ENCODE data around the gene IGSF9. TPM values are rescaled to one million over a fixed set of nuclear protein-coding genes. Genes with fewer than 3 reads are reported as not detected.

The IGSF9 gene
- polyA plus RNA-seq, 1 donor from 2014 or later = 11.8 TPM

GRCh38 chr1:159936273-159936904, 9.0 kb downstream of the IGSF9 start:
- Histone ChIP-seq H3K27ac (ENCODE audit: low read length) (no peak overlapping the region), H3K9ac (ENCODE audit: low read length) (no peak overlapping the region), H3K4me3 (ENCODE audit: low read length) (no peak overlapping the region), H4K20me1 (ENCODE audit: insufficient read depth) (no peaks in the 10 kb centered on the region), H3K36me3 (ENCODE audit: insufficient read depth, low read length) (no peaks in the 10 kb centered on the region), H3K4me2 (ENCODE audit: low read length) (no peak overlapping the region), H2AFZ (ENCODE audit: low read depth, low read length) (no peak overlapping the region), H3K9me3 (ENCODE audit: low read length) (no peaks in the 10 kb centered on the region), H3K27me3 (ENCODE audit: insufficient read depth, low read depth, low read length) (no peaks in the 10 kb centered on the region), H3F3A (ENCODE audit: insufficient read depth, low read length, poor library complexity, severe bottlenecking) (no peaks in the 10 kb centered on the region), H3K79me2 (replicated peaks; ENCODE audit: insufficient read depth, low read length) (no peaks in the 10 kb centered on the region), H3K9me2 (ENCODE audit: insufficient read depth, low read length) (no peaks in the 10 kb centered on the region)
- TF ChIP-seq TAF1 (IDR thresholded peaks at IDR 0.05; ENCODE audit: low read depth) (no peak), EP300 (conservative IDR thresholded peaks at IDR 0.05; ENCODE audit: poor library complexity, severe bottlenecking) (no peak), RAD21 (conservative IDR thresholded peaks at IDR 0.05) (peak; percentile 87), SMC3 (conservative IDR thresholded peaks at IDR 0.05; ENCODE audit: poor library complexity) (peak; percentile 92), REST (IDR thresholded peaks at IDR 0.05; ENCODE audit: borderline replicate concordance) (no peak), EZH2 (IDR thresholded peaks at IDR 0.05; ENCODE audit: borderline replicate concordance, insufficient read depth, low read length, poor library complexity, severe bottlenecking) (no peak), MXI1 (conservative IDR thresholded peaks at IDR 0.05; ENCODE audit: poor library complexity, severe bottlenecking) (no peak), POLR2AphosphoS5 (IDR thresholded peaks at IDR 0.05) (no peak), CTCF (IDR thresholded peaks at IDR 0.05; ENCODE audit: poor library complexity, severe bottlenecking) (peak; percentile 93)

- TF ChIP-seq CTCF (IDR thresholded peaks at IDR 0.05; ENCODE audit: poor library complexity, severe bottlenecking) (no peak), TAF1 (IDR thresholded peaks at IDR 0.05; ENCODE audit: low read depth) (no peak), MXI1 (conservative IDR thresholded peaks at IDR 0.05; ENCODE audit: poor library complexity, severe bottlenecking) (no peak), POLR2AphosphoS5 (IDR thresholded peaks at IDR 0.05) (no peak), REST (IDR thresholded peaks at IDR 0.05; ENCODE audit: borderline replicate concordance) (no peak), RAD21 (conservative IDR thresholded peaks at IDR 0.05) (no peak), SMC3 (conservative IDR thresholded peaks at IDR 0.05; ENCODE audit: poor library complexity) (no peak), EP300 (conservative IDR thresholded peaks at IDR 0.05; ENCODE audit: poor library complexity, severe bottlenecking) (no peak), EZH2 (IDR thresholded peaks at IDR 0.05; ENCODE audit: borderline replicate concordance, insufficient read depth, low read length, poor library complexity, severe bottlenecking) (no peak)
- Histone ChIP-seq H3K79me2 (replicated peaks; ENCODE audit: insufficient read depth, low read length) (no peaks in the 10 kb centered on the region), H3K4me2 (ENCODE audit: low read length) (no peak overlapping the region), H3K27ac (ENCODE audit: low read length) (no peak overlapping the region), H4K20me1 (ENCODE audit: insufficient read depth) (no peaks in the 10 kb centered on the region), H3K9me2 (ENCODE audit: insufficient read depth, low read length) (no peaks in the 10 kb centered on the region), H3K9me3 (ENCODE audit: low read length) (no peaks in the 10 kb centered on the region), H3K27me3 (ENCODE audit: insufficient read depth, low read depth, low read length) (no peaks in the 10 kb centered on the region), H3F3A (ENCODE audit: insufficient read depth, low read length, poor library complexity, severe bottlenecking) (no peaks in the 10 kb centered on the region), H3K4me3 (ENCODE audit: low read length) (no peak overlapping the region), H3K9ac (ENCODE audit: low read length) (no peak overlapping the region), H2AFZ (ENCODE audit: low read depth, low read length) (no peak overlapping the region), H3K36me3 (ENCODE audit: insufficient read depth, low read length) (no peaks in the 10 kb centered on the region)
These were observed 9.6 kb downstream of the IGSF9 start for GRCh38 chr1:159935719-159936272.

Measured in neural cell (in vitro differentiated cells).